PC-3 (cell line): ENCODE measurements around the gene IGF2BP2. TPM values are rescaled to one million over a fixed set of nuclear protein-coding genes. Genes with fewer than 3 reads are reported as not detected.

Experiments used
- ATAC-seq: fragments of 200-7000 bp; cut with Tn5 transposase; 2 replicates; pipeline ENCODE4 v1.9.1; 2020; ENCODE audit warnings: mild to moderate bottlenecking, moderate library complexity
- BruUV-seq: library from RNA; stranded (reverse); fragments of 400-500 nt; replicated peaks from 2 replicates; lab custom pipeline; 2021; lab: Mats Ljungman, UMichigan
- CTCF ChIA-PET: fragments of 300-600 bp; sonication (Branson Sonifier 250); formaldehyde crosslinking; loops from one replicate; lab custom pipeline; 2022; ENCODE audit warnings: antibody characterized with exemption; lab: Charles Lee
- POLR2A ChIA-PET: fragments of 300-600 bp; sonication (Branson Sonifier 250); formaldehyde crosslinking; loops from one replicate; lab custom pipeline; 2022; ENCODE audit warnings: antibody characterized with exemption; ENCODE audit not compliant: unreplicated experiment; lab: Charles Lee
- DNase-seq: peaks from one replicate; pipeline ENCODE4 v3.0.0-alpha.2; 2015
- H2AFZ ChIP-seq: fragments of 300-600 bp; sonication (generic); 2 replicates; pipeline ENCODE4 v1.6.0; 2016; ENCODE audit warnings: antibody characterized with exemption, low read length
- H3F3A ChIP-seq: fragments of 300-600 bp; sonication (generic); one replicate; pipeline ENCODE4 v1.6.0; 2017; ENCODE audit warnings: antibody characterized with exemption, low read length, control low read depth, mild to moderate bottlenecking; ENCODE audit not compliant: unreplicated experiment
- H3K27ac ChIP-seq: fragments of 300-600 bp; sonication (generic); 2 replicates; pipeline ENCODE4 v1.5.1; 2016; ENCODE audit warnings: mild to moderate bottlenecking, low read length
- H3K27me3 ChIP-seq: fragments of 300-600 bp; sonication (generic); 2 replicates; pipeline ENCODE4 v1.6.1; 2016; ENCODE audit warnings: low read length, mixed read lengths
- H3K36me3 ChIP-seq: fragments of 300-600 bp; sonication (generic); 2 replicates; pipeline ENCODE4 v1.6.1; 2016; ENCODE audit warnings: low read depth, mixed run types, low read length, mixed read lengths
- H3K4me1 ChIP-seq: fragments of 300-600 bp; sonication (generic); 2 replicates; pipeline ENCODE4 v1.5.1; 2016; ENCODE audit warnings: low read length; ENCODE audit not compliant: insufficient read depth
- H3K4me2 ChIP-seq: fragments of 300-600 bp; sonication (generic); 2 replicates; pipeline ENCODE4 v1.6.0; 2016; ENCODE audit warnings: low read length
- H3K4me3 ChIP-seq: fragments of 300-600 bp; sonication (generic); 2 replicates; pipeline ENCODE4 v1.5.1; 2016; ENCODE audit warnings: mild to moderate bottlenecking, low read length, mixed read lengths
- H3K79me2 ChIP-seq: fragments of 300-600 bp; sonication (generic); 2 replicates; pipeline ENCODE4 v1.6.1; 2017; ENCODE audit warnings: low read length, mixed read lengths
- H3K9ac ChIP-seq: fragments of 300-600 bp; sonication (generic); 2 replicates; pipeline ENCODE4 v1.6.0; 2016; ENCODE audit warnings: mild to moderate bottlenecking, low read length
- H3K9me2 ChIP-seq: fragments of 300-600 bp; sonication (generic); replicated peaks from 2 replicates; pipeline ENCODE4 v1.6.1; 2016; ENCODE audit warnings: mixed run types, low read length, mixed read lengths
- H3K9me3 ChIP-seq: fragments of 300-600 bp; sonication (generic); 2 replicates; pipeline ENCODE4 v1.6.1; 2016; ENCODE audit warnings: low read length, mixed read lengths
- H4K20me1 ChIP-seq: fragments of 300-600 bp; sonication (generic); 2 replicates; pipeline ENCODE4 v1.6.1; 2016; ENCODE audit warnings: low read length, mixed read lengths
- EZH2 ChIP-seq: fragments of 300-600 bp; sonication (generic); IDR thresholded peaks from one replicate; pipeline ENCODE4 v1.6.1; 2017; ENCODE audit warnings: antibody characterized with exemption, mild to moderate bottlenecking, low read length; ENCODE audit not compliant: unreplicated experiment
- EZH2phosphoT487 ChIP-seq: fragments of 300-600 bp; sonication (generic); IDR thresholded peaks from 2 replicates; pipeline ENCODE4 v1.6.1; 2018; ENCODE audit warnings: mild to moderate bottlenecking, antibody characterized with exemption, low read length, borderline replicate concordance
- intact Hi-C: fragments of 100-400 bp; cut with micrococcal nuclease; formaldehyde crosslinking; loops from 2 replicates; pipeline ENCODE4 v1.9.0; 2023
- total RNA-seq: library from RNA; depleted of rRNA; stranded (reverse); fragments of >200 nt; gene quantifications from 2 replicates; pipeline ENCODE4 v1.2.3, GENCODE V29; 2014
- TF ChIP-seq, protein P1 (sequence below): fragments of 300-600 bp; sonication (generic); conservative IDR thresholded peaks from 2 replicates; pipeline ENCODE4 v1.5.1; 2017; ENCODE audit warnings: antibody characterized with exemption, low read depth, mild to moderate bottlenecking, low read length

The IGF2BP2 gene
- total RNA-seq, 1 experiment from 2014 or later = 81.2 TPM

GRCh38 chr3:185824051-185825005 lies 514 bp downstream of the IGF2BP2 start:
- ChIA-PET CTCF (interaction anchor here (1.6 kb wide), 1 partner anchor 90 kb away, joined by 6 read pairs; no protein-coding TSS in a partner anchor), POLR2A (interaction anchor here (0.6 kb wide), 2 partner anchors 17 to 56 kb away, joined by 5 to 20 read pairs; no protein-coding TSS in a partner anchor)
- Histone ChIP-seq H3K27me3 (no peaks in the 10 kb centered on the region), H3K4me1 (peaks cover 33% of the 10 kb centered on the region), H3K79me2 (peaks cover 77% of the 10 kb centered on the region), H3K36me3 (peaks cover 12% of the 10 kb centered on the region; the same call in 1 of the 2 replicates), H3K27ac (peak overlapping the region; percentile 83), H3K9me3 (no peaks in the 10 kb centered on the region), H3F3A (peaks cover 16% of the 10 kb centered on the region), H3K9me2 (no peaks in the 10 kb centered on the region), H3K4me3 (peak overlapping the region; percentile 85), H2AFZ (peak overlapping the region; percentile 41), H3K4me2 (peak overlapping the region; percentile 92), H3K9ac (peak overlapping the region; percentile 92), H4K20me1 (peaks cover 17% of the 10 kb centered on the region)
- intact Hi-C loops = loop anchor here (2.0 to 5.0 kb wide), 4 partner anchors 37 to 162 kb away; no protein-coding TSS in a partner anchor
- no peak for DNase-seq
- no TSS peak for BruUV-seq
- TF ChIP-seq EZH2 = no peak
- TF ChIP-seq, protein P1, sequence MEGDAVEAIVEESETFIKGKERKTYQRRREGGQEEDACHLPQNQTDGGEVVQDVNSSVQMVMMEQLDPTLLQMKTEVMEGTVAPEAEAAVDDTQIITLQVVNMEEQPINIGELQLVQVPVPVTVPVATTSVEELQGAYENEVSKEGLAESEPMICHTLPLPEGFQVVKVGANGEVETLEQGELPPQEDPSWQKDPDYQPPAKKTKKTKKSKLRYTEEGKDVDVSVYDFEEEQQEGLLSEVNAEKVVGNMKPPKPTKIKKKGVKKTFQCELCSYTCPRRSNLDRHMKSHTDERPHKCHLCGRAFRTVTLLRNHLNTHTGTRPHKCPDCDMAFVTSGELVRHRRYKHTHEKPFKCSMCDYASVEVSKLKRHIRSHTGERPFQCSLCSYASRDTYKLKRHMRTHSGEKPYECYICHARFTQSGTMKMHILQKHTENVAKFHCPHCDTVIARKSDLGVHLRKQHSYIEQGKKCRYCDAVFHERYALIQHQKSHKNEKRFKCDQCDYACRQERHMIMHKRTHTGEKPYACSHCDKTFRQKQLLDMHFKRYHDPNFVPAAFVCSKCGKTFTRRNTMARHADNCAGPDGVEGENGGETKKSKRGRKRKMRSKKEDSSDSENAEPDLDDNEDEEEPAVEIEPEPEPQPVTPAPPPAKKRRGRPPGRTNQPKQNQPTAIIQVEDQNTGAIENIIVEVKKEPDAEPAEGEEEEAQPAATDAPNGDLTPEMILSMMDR = no peak
- no peak for TF ChIP-seq EZH2phosphoT487
- peak; percentile 14 for ATAC-seq

- Histone ChIP-seq H3K27me3 (no peaks in the 10 kb centered on the region), H3K4me3 (peak overlapping the region; percentile 85), H3K9me2 (no peaks in the 10 kb centered on the region), H3K9ac (peak overlapping the region; percentile 92), H4K20me1 (peaks cover 26% of the 10 kb centered on the region), H3K36me3 (peaks cover 7% of the 10 kb centered on the region; the same call in 1 of the 2 replicates), H2AFZ (peak overlapping the region; percentile 41; the same call in 1 of the 2 replicates), H3K4me1 (peaks cover 43% of the 10 kb centered on the region), H3K4me2 (peak overlapping the region; percentile 92), H3K79me2 (peaks cover 87% of the 10 kb centered on the region), H3F3A (peaks cover 16% of the 10 kb centered on the region), H3K9me3 (no peaks in the 10 kb centered on the region), H3K27ac (peak overlapping the region; percentile 83)
- intact Hi-C loops = loop anchor here (2.0 to 5.0 kb wide), 4 partner anchors 36 to 161 kb away; no protein-coding TSS in a partner anchor
- 0 out of 2 replicates have a peak, but pooled peaks have one; percentile 4 for ATAC-seq
- no peak for TF ChIP-seq EZH2
- TF ChIP-seq, protein P1 = no peak; the same call in 1 of the 2 replicates
- TF ChIP-seq EZH2phosphoT487 = no peak
- BruUV-seq = no TSS peak
- DNase-seq = peak; percentile 38
- CTCF ChIA-PET = interaction anchor here (0.7 to 1.7 kb wide), 3 partner anchors 82 to 163 kb away, joined by 3 to 6 read pairs (median 6); no protein-coding TSS in a partner anchor
- POLR2A ChIA-PET = interaction anchor here (0.5 to 1.0 kb wide), 9 partner anchors 11 to 757 kb away, joined by 3 to 4 read pairs (median 4); no protein-coding TSS in a partner anchor
These were observed 1.5 kb downstream of the IGF2BP2 start for GRCh38 chr3:185823078-185824044.
